GM12878 (cell line): ENCODE data around the gene C10orf90. TPM values are rescaled to one million over a fixed set of nuclear protein-coding genes. Genes with fewer than 3 reads are reported as not detected.
A peak's percentile ranks its signal among the peaks of the same experiment; 100 is the strongest.

Source experiments
- ATAC-seq: fragments of 200-7000 bp; cut with Tn5 transposase; 3 replicates; pipeline ENCODE4 v1.9.1; 2020; ENCODE audit warnings: mild to moderate bottlenecking, moderate library complexity
- BruUV-seq: library from RNA; stranded (reverse); fragments of 400-500 nt; replicated peaks from 2 replicates; lab custom pipeline; 2021; lab: Mats Ljungman, UMichigan
- CTCF ChIA-PET: fragments of 300-600 bp; sonication (Branson Sonifier 250); formaldehyde crosslinking; extraction: SDS; loops from one replicate; lab custom pipeline; 2021; ENCODE audit warnings: inconsistent platforms; lab: Yijun Ruan, JAX
- POLR2A ChIA-PET: fragments of 350-600 bp; formaldehyde crosslinking; extraction: SDS; loops from one replicate; lab custom pipeline; 2021; ENCODE audit warnings: inconsistent platforms; lab: Charles Lee
- RAD21 ChIA-PET: fragments of 300-600 bp; sonication (Branson Sonifier 250); formaldehyde crosslinking; loops from one replicate; lab custom pipeline; 2023; ENCODE audit warnings: antibody characterized with exemption; ENCODE audit not compliant: unreplicated experiment; lab: Charles Lee
- SMC1A ChIA-PET: fragments of 300-600 bp; sonication (Branson Sonifier 250); formaldehyde crosslinking; loops from one replicate; lab custom pipeline; 2023; ENCODE audit not compliant: unreplicated experiment, uncharacterized antibody; lab: Charles Lee
- DNase-seq: peaks from one replicate; pipeline ENCODE4 v3.0.0-alpha.2; 2011; ENCODE audit warnings: low read depth, low spot score
- FAIRE-seq: peaks from 3 replicates; lab custom pipeline; 2011; peaks lifted over from hg19 to GRCh38; lab: Jason Lieb, UNC
- H2AFZ ChIP-seq: 2 replicates; pipeline ENCODE4 v1.6.0; 2011; ENCODE audit warnings: low read depth, low read length, control low read depth; ENCODE audit not compliant: control insufficient read depth
- H3K27ac ChIP-seq: 2 replicates; pipeline ENCODE4 v1.5.1; 2011; ENCODE audit warnings: control low read depth; ENCODE audit not compliant: control insufficient read depth, insufficient read depth
- H3K27me3 ChIP-seq, 2 experiments: replicated peaks in 1 of 2; 2 replicates each; pipeline versions ENCODE4 v1.6.0 to v1.6.1; 2011; ENCODE audit warnings: low read length in 1 of 2; ENCODE audit not compliant: control insufficient read depth in 2 of 2, insufficient read depth in 2 of 2
- H3K36me3 ChIP-seq, 2 experiments: 2 replicates each; pipeline ENCODE4 v1.5.1; 2011; ENCODE audit warnings: low read length in 1 of 2; ENCODE audit not compliant: control insufficient read depth in 2 of 2, insufficient read depth in 2 of 2
- H3K4me1 ChIP-seq: 2 replicates; pipeline ENCODE4 v1.6.1; 2011; ENCODE audit warnings: mild to moderate bottlenecking, low read length, moderate library complexity, mixed read lengths; ENCODE audit not compliant: control insufficient read depth, insufficient read depth
- H3K4me2 ChIP-seq: 2 replicates; pipeline ENCODE4 v1.6.0; 2011; ENCODE audit warnings: control low read depth; ENCODE audit not compliant: control insufficient read depth, insufficient read depth
- H3K4me3 ChIP-seq: fragments of 200-600 bp; sonication (generic); 2 replicates; pipeline ENCODE4 v1.5.1; 2016
- H3K79me2 ChIP-seq: 2 replicates; pipeline ENCODE4 v1.6.0; 2011; ENCODE audit warnings: low read length; ENCODE audit not compliant: control insufficient read depth, insufficient read depth
- H3K9ac ChIP-seq: 2 replicates; pipeline ENCODE4 v1.8.0; 2011; ENCODE audit warnings: low read length, control low read depth, mixed read lengths; ENCODE audit not compliant: control insufficient read depth, insufficient read depth
- H3K9me3 ChIP-seq: replicated peaks from 3 replicates; pipeline ENCODE4 v1.5.1; 2011; ENCODE audit warnings: mild to moderate bottlenecking, low read length; ENCODE audit not compliant: control insufficient read depth, insufficient read depth
- H4K20me1 ChIP-seq: 2 replicates; pipeline ENCODE4 v1.6.0; 2011; ENCODE audit not compliant: control insufficient read depth, insufficient read depth
- BHLHE40 ChIP-seq, 2 experiments: fragments of 450-650 bp in 1 of 2; IDR thresholded peaks; 2 replicates each; pipeline ENCODE4 v1.6.1; 2011 to 2017; ENCODE audit warnings: low read depth in 2 of 2, borderline replicate concordance in 1 of 2, improper control_type of control experiment in 1 of 2, low read length in 1 of 2, mild to moderate bottlenecking in 1 of 2
- ETV6 ChIP-seq, 2 experiments: fragments of 450-650 bp in 1 of 2; IDR thresholded peaks in 1 of 2; conservative IDR thresholded peaks in 1 of 2; 2 replicates each; pipeline ENCODE4 v1.6.1; 2014; ENCODE audit warnings: antibody characterized with exemption in 1 of 2, borderline replicate concordance in 1 of 2, low read depth in 1 of 2, mild to moderate bottlenecking in 1 of 2, moderate library complexity in 1 of 2
- KAT2A ChIP-seq: conservative IDR thresholded peaks from 2 replicates; pipeline ENCODE4 v1.6.1; 2011; ENCODE audit warnings: low read depth, low read length; ENCODE audit not compliant: control insufficient read depth
- REST ChIP-seq: IDR thresholded peaks from 2 replicates; pipeline ENCODE4 v1.6.1; 2012; ENCODE audit warnings: mild to moderate bottlenecking, low read depth, low read length
- ZBTB33 ChIP-seq: fragments of 450-650 bp; IDR thresholded peaks from 2 replicates; pipeline ENCODE4 v1.6.1; 2017; ENCODE audit warnings: mild to moderate bottlenecking
- ZNF687 ChIP-seq: fragments of 450-650 bp; IDR thresholded peaks from 2 replicates; pipeline ENCODE4 v1.6.1; 2017; ENCODE audit warnings: mild to moderate bottlenecking, moderate library complexity
- WGBS: methylation state at CpG from one replicate; pipeline ENCODE4 v1.1.6; 2016; ENCODE audit warnings: low lambda C conversion rate; ENCODE audit not compliant: insufficient replicate concordance, insufficient coverage; ENCODE audit errors: missing lambda C conversion rate; 5-methylcytosine and 5-hydroxymethylcytosine counted together
- in situ Hi-C: fragments of 300-500 bp; cut with MboI; formaldehyde crosslinking; loops from 9 replicates; pipeline ENCODE4 v1.14.3; 2018; ENCODE audit warnings: mixed read lengths
- intact Hi-C: fragments of 100-400 bp; cut with micrococcal nuclease; formaldehyde crosslinking; loops from one replicate; pipeline ENCODE4 v1.14.2; 2022; ENCODE audit not compliant: unreplicated experiment
- polyA plus RNA-seq, 11 experiments: library from polyadenylated mRNA; depleted of rRNA in 4 of 11; unstranded in 6 of 11; stranded (reverse) in 5 of 11; fragments of >200 nt; fragmentation: Nextera tagmentation in 4 of 11; fragmentation: Illumina TruSeq in 1 of 11; extraction: Ambion mirVana in 4 of 11; extraction: Trizol in 1 of 11; gene quantifications; 1 replicate in 1 of 11; 2 replicates in 10 of 11; pipeline versions ENCODE4 v1.2.1 to v1.2.3, GENCODE V29; 2011 to 2016; ENCODE audit warnings: inconsistent platforms in 2 of 11, missing spikeins in 2 of 11, low read depth in 1 of 11
- total RNA-seq, 4 experiments: library from RNA; depleted of rRNA in 3 of 4; stranded (reverse); fragments of >200 nt in 3 of 4; fragmentation: Illumina TruSeq in 1 of 4; extraction: Trizol in 1 of 4; gene quantifications; 2 replicates each; pipeline versions ENCODE4 v1.2.1 to v1.2.3, GENCODE V29; 2013 to 2021

Gene C10orf90
- total and polyA plus RNA-seq, 10 of the 15 experiments (the other 5 are each of a cell fraction or from before 2014, with no cell fraction given): 0.04 TPM; not detected in 9

GRCh38 chr10:126508535-126509040 is 161.9 kb downstream of the C10orf90 start:
- FAIRE-seq: no peak
- in situ Hi-C loops: loop anchor here (5.0 kb wide), 1 partner anchor 526 kb away; no protein-coding TSS in a partner anchor
- Histone ChIP-seq H3K9me3 (no peaks in the 10 kb centered on the region), H3K4me2 (no peak overlapping the region), H4K20me1 (no peaks in the 10 kb centered on the region), H3K36me3 (no peaks in the 10 kb centered on the region), H3K9ac (no peak overlapping the region), H3K27ac (no peak overlapping the region), H3K4me1 (no peaks in the 10 kb centered on the region), H3K27me3 (no peaks in the 10 kb centered on the region), H3K4me3 (no peak overlapping the region), H3K79me2 (no peaks in the 10 kb centered on the region), H2AFZ (no peak overlapping the region)
- TF ChIP-seq ZNF687 (no peak), KAT2A (no peak), REST (peak; percentile 60; the same call in 1 of the 2 replicates), ZBTB33 (no peak), BHLHE40 (IDR thresholded peaks at IDR 0.05; ENCODE audit: borderline replicate concordance in 1 of 2, low read depth in 2 of 2, low read length in 1 of 2) (no peak), ETV6 (conservative IDR thresholded peaks at IDR 0.05 in 1 of 2, IDR thresholded peaks at IDR 0.05 in 1 of 2; ENCODE audit: borderline replicate concordance in 1 of 2, low read depth in 1 of 2) (no peak)
- no peak for ATAC-seq
- BruUV-seq: no TSS peak
- DNase-seq: no peak
- 4% methylated on average over 9 of the region's 9 CpGs for WGBS
- ChIA-PET SMC1A (no interaction called here), RAD21 (no interaction called here), CTCF (no interaction called here), POLR2A (no interaction called here)
- intact Hi-C loops: no loop called here
